AG04449 (cell line): Measurements from ENCODE around the gene NCSTN.

Experiments
- CTCF ChIA-PET: fragments of 350-600 bp; formaldehyde crosslinking; extraction: SDS; loops from one replicate; lab custom pipeline; 2021; ENCODE audit warnings: antibody characterized with exemption; lab: Yijun Ruan, JAX
- POLR2A ChIA-PET: fragments of 400-600, 350-600 bp; formaldehyde crosslinking; extraction: SDS; loops from one replicate; lab custom pipeline; 2020; ENCODE audit warnings: antibody characterized with exemption, inconsistent platforms; lab: Yijun Ruan, JAX
- DNase-seq: peaks from one replicate; pipeline ENCODE4 v3.0.0-alpha.2; 2010; ENCODE audit warnings: low read depth, low spot score
- H3K4me3 ChIP-seq: 2 replicates; pipeline ENCODE4 v1.5.1; 2011; ENCODE audit warnings: low read depth, mild to moderate bottlenecking, control low read depth, low read length
- TF ChIP-seq, protein P1 (sequence below): IDR thresholded peaks from one replicate; pipeline ENCODE4 v1.5.1; 2011; ENCODE audit warnings: mild to moderate bottlenecking, moderate library complexity, low read length, control low read depth, inconsistent platforms; ENCODE audit not compliant: insufficient read depth; ENCODE audit errors: missing control alignments

Gene NCSTN

GRCh38 chr1:160363951-160364735, 21.0 kb downstream of the NCSTN start:
- ChIA-PET POLR2A (no interaction called here), CTCF (interaction anchor here (1.5 to 19.2 kb wide), 3 partner anchors 12 to 73 kb away, joined by 3 to 277 read pairs (median 21); no protein-coding TSS in a partner anchor)
- H3K4me3 ChIP-seq: no peak overlapping the region
- TF ChIP-seq, protein P1, sequence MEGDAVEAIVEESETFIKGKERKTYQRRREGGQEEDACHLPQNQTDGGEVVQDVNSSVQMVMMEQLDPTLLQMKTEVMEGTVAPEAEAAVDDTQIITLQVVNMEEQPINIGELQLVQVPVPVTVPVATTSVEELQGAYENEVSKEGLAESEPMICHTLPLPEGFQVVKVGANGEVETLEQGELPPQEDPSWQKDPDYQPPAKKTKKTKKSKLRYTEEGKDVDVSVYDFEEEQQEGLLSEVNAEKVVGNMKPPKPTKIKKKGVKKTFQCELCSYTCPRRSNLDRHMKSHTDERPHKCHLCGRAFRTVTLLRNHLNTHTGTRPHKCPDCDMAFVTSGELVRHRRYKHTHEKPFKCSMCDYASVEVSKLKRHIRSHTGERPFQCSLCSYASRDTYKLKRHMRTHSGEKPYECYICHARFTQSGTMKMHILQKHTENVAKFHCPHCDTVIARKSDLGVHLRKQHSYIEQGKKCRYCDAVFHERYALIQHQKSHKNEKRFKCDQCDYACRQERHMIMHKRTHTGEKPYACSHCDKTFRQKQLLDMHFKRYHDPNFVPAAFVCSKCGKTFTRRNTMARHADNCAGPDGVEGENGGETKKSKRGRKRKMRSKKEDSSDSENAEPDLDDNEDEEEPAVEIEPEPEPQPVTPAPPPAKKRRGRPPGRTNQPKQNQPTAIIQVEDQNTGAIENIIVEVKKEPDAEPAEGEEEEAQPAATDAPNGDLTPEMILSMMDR: no peak
- DNase-seq: no peak

- POLR2A ChIA-PET: no interaction called here
- no peak overlapping the region for H3K4me3 ChIP-seq
- TF ChIP-seq, protein P1: no peak
- CTCF ChIA-PET: interaction anchor here (1.0 to 19.2 kb wide), 2 partner anchors 10 to 11 kb away, joined by 4 to 277 read pairs; no protein-coding TSS in a partner anchor
- no peak for DNase-seq
These were observed 22.1 kb downstream of the NCSTN start for GRCh38 chr1:160365325-160365724.

DNA sequence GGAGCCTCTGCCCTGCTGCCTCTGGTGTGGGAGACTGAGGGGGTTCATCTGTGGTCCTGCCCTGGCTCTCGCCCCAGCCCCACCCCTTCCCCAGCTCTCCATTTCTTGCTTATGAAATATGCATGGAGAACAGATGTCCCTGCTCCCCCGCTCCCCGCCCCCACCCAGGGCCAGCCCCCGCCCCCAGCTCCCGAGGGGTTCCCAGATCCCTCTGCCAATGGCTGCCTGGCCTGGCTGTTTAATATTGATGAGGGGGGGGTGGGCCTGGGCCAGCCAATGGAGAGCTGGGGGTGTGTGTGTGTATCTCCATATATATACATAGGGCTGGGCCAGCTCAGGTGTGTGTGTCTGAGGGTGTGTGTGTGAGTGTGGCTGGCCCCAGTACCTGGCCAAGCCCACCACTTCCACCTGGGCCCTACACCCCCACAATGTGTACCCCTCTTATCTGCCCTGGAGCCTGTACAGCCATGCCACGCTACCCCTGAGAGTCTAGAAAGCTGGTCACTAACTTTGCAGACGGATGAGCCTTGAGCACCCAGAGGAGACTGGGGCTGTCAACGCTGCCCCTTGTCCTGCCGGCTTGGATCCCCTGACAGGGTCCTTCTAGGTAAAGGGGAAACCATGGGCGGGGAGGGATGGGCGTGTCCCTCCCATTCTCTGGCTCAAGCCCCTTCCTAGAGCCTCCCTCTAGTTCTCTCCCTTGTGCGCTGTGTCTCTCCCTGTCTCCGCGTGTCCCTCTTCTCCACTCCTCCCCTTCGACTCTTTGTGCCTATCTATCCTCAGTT, 23.7 kb downstream of the NCSTN start, which contains the start of gene NHLH1:
NHLH1 (plus strand) TSS at position 341 of the 785 bp plus-strand sequence. CDS start 3,661 bp downstream, outside the sequence.
- TF ChIP-seq, protein P1: no peak
- H3K4me3 ChIP-seq: no peak within 1 kb of the TSS
- POLR2A ChIA-PET: no interaction called here
- DNase-seq: no peak
- CTCF ChIA-PET: interaction anchor here (1.2 to 19.2 kb wide), 3 partner anchors 9 to 75 kb away, joined by 4 to 277 read pairs (median 5); no protein-coding TSS in a partner anchor

- POLR2A ChIA-PET: no interaction called here
- H3K4me3 ChIP-seq: no peak overlapping the region
- no peak for DNase-seq
- TF ChIP-seq, protein P1: no peak
- CTCF ChIA-PET: interaction anchor here (1.5 to 19.2 kb wide), 3 partner anchors 8 to 75 kb away, joined by 5 to 277 read pairs (median 8); no protein-coding TSS in a partner anchor
These were observed 24.3 kb downstream of the NCSTN start for GRCh38 chr1:160367516-160367900.

DNA sequence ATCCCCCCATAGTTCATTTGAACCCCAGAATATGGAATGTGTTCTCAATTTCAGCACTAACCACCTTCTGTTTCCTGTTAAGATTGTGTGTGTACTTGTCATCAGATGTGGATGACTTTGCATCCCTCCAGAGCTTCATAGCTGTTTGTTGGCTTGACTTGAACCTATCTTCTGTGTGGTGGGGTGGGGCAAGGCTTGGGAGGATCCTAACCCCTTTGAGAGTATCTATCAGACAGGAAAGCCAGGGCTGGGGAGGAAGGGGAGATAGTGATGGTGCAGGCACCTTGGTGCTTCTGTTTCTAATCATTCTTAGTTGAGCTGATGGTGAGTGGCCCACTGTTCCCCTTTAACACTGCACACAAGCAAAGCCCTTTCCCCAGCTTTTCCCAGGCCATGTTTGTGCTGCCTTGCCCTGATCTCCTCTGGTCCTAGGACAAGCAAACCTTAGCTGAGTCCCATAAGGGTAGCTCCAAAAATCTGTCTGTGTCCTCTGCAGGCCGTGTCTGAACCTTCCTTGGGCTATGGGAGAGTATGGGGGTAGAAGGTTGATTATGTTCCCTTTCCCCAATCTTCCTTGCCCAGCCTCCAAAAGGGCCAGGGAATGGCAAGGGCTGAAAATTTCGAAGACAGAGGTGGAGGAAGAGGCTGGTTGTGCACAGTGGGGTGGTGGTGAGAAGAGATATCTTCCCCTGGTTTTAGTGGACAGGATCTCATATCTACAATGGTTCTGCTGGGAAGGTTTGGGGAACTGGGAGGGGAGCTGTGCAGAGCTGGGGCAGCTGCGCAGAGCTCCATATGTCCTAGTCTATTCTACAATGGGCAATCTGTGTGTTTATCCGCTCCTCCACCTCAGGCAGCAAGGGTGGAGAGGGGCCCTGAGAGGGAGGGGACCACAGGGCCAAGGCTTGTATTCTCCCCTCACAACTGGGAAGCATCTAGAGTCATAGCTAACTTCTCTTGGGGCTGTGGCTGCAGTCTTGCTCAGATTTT, 25.0 kb downstream of the NCSTN start:
- ChIA-PET CTCF (interaction anchor here (0.9 to 19.2 kb wide), 4 partner anchors 8 to 76 kb away, joined by 5 to 277 read pairs (median 6); no protein-coding TSS in a partner anchor), POLR2A (no interaction called here)
- no peak for DNase-seq
- TF ChIP-seq, protein P1: no peak
- H3K4me3 ChIP-seq: no peak overlapping the region
